ENCODE measurements around the gene CCDC182.

Gene CCDC182

GRCh38 chr17:57696050-57696449 lies 49.0 kb downstream of the CCDC182 start:
- no peak for DNase-seq
